Activated CD8-positive, alpha-beta memory T cell treated with anti-CD3 and anti-CD28 coated beads, Interleukin-2, amount 10 ng/mL, durations not matched to agents 7 days and 5 days (primary cell): ENCODE results near the gene YDJC. TPM values are rescaled to one million over a fixed set of nuclear protein-coding genes. Genes with fewer than 3 reads are reported as not detected.
"Not testable (repeated sequence)": the region's sequence is repeated elsewhere in the genome, so short reads cannot be mapped to it uniquely, and the experiment has no call there.

Experiments used
- ATAC-seq: fragments of 150-1000 bp; cut with Tn5 transposase; one replicate; pipeline ENCODE4 v1.10.0; 2021; ENCODE audit warnings: moderate library complexity
- CTCF ChIA-PET: fragments of 350-600 bp; sonication (Branson Sonifier 250); formaldehyde crosslinking; loops from one replicate; lab custom pipeline; 2021; ENCODE audit warnings: antibody characterized with exemption; lab: Charles Lee
- DNase-seq: peaks from one replicate; pipeline ENCODE4 v3.0.0-alpha.2; 2020
- H3K27ac Mint-ChIP-seq: one replicate; pipeline ENCODE4 v1.8.0; 2021; ENCODE audit warnings: mild to moderate bottlenecking, mixed read lengths
- H3K27me3 Mint-ChIP-seq: one replicate; pipeline ENCODE4 v1.8.0; 2021; ENCODE audit warnings: mixed read lengths
- H3K36me3 Mint-ChIP-seq: one replicate; pipeline ENCODE4 v1.8.0; 2021; ENCODE audit warnings: mild to moderate bottlenecking, mixed read lengths
- H3K4me1 Mint-ChIP-seq: one replicate; pipeline ENCODE4 v1.8.0; 2021; ENCODE audit warnings: mixed read lengths
- H3K4me3 Mint-ChIP-seq: one replicate; pipeline ENCODE4 v1.8.0; 2021; ENCODE audit warnings: mild to moderate bottlenecking, moderate library complexity, mixed read lengths
- H3K9me3 Mint-ChIP-seq: one replicate; pipeline ENCODE4 v1.8.0; 2022; ENCODE audit warnings: low read depth, mixed read lengths
- total RNA-seq, 2 experiments: library from RNA; stranded (reverse); gene quantifications; one replicate each; pipeline ENCODE4 v1.2.3, GENCODE V29; 2021

Gene YDJC
- total RNA-seq, 2 experiments from 2014 or later: 43.7 to 44.3 TPM

GRCh38 chr22:21603973-21604372, 25.8 kb downstream of the YDJC start:
- DNase-seq: no peak
- H3K36me3 Mint-ChIP-seq: peaks cover 7% of the 10 kb centered on the region

GRCh38 chr22:21602579-21602978, 27.2 kb downstream of the YDJC start:
- Mint-ChIP-seq H3K4me1 (peaks cover 34% of the 10 kb centered on the region), H3K4me3 (no peak overlapping the region), H3K36me3 (peaks cover 11% of the 10 kb centered on the region), H3K27me3 (no peaks in the 10 kb centered on the region), H3K27ac (no peak overlapping the region), H3K9me3 (no peaks in the 10 kb centered on the region)
- CTCF ChIA-PET: interaction anchor here (1.0 to 1.4 kb wide), 2 partner anchors 8 to 11 kb away, joined by 3 read pairs; no protein-coding TSS in a partner anchor
- DNase-seq: no peak
- ATAC-seq: no peak

More at GRCh38 chr22:21603973-21604372, 25.8 kb downstream of the YDJC start:
- no peaks in the 10 kb centered on the region for H3K27me3 Mint-ChIP-seq
- peaks cover 26% of the 10 kb centered on the region for H3K4me1 Mint-ChIP-seq
- CTCF ChIA-PET: interaction anchor here (0.7 to 1.8 kb wide), 4 partner anchors 12 to 714 kb away, joined by 3 to 6 read pairs (median 4); partner anchors contain the start of gene YDJC
- no peak for ATAC-seq
- no peaks in the 10 kb centered on the region for H3K9me3 Mint-ChIP-seq
- no peak overlapping the region for H3K4me3 Mint-ChIP-seq
- H3K27ac Mint-ChIP-seq: no peak overlapping the region

GRCh38 chr22:21599053-21599893, 30.5 kb downstream of the YDJC start:
- Mint-ChIP-seq H3K9me3 (no peaks in the 10 kb centered on the region), H3K4me3 (no peak overlapping the region), H3K4me1 (peaks cover 21% of the 10 kb centered on the region), H3K36me3 (peaks cover 35% of the 10 kb centered on the region), H3K27ac (peak overlapping the region; percentile 4), H3K27me3 (no peaks in the 10 kb centered on the region)
- DNase-seq (no peak), ATAC-seq (no peak)
- CTCF ChIA-PET: interaction anchor here (1.3 kb wide), 1 partner anchor 43 kb away, joined by 3 read pairs; no protein-coding TSS in a partner anchor

- H3K27me3 Mint-ChIP-seq: no peaks in the 10 kb centered on the region
- H3K4me3 Mint-ChIP-seq: no peak overlapping the region
- H3K4me1 Mint-ChIP-seq: peaks cover 30% of the 10 kb centered on the region
- H3K27ac Mint-ChIP-seq: no peak overlapping the region
- peaks cover 45% of the 10 kb centered on the region for H3K36me3 Mint-ChIP-seq
- DNase-seq (no peak), ATAC-seq (no peak)
- no peaks in the 10 kb centered on the region for H3K9me3 Mint-ChIP-seq
- CTCF ChIA-PET: interaction anchor here (0.9 to 1.3 kb wide), 2 partner anchors 9 to 44 kb away, joined by 3 to 4 read pairs; no protein-coding TSS in a partner anchor
These were observed 31.5 kb downstream of the YDJC start for GRCh38 chr22:21598302-21598701.

GRCh38 chr22:21596356-21597135, 33.3 kb downstream of the YDJC start:
- peaks cover 50% of the 10 kb centered on the region for H3K36me3 Mint-ChIP-seq
- H3K27me3 Mint-ChIP-seq, H3K9me3 Mint-ChIP-seq, H3K27ac Mint-ChIP-seq, DNase-seq, ATAC-seq, H3K4me3 Mint-ChIP-seq: not testable (repeated sequence)
- peaks cover 30% of the 10 kb centered on the region for H3K4me1 Mint-ChIP-seq
- CTCF ChIA-PET: interaction anchor here (1.0 to 1.2 kb wide), 2 partner anchors 33 to 50 kb away, joined by 3 to 5 read pairs; partner anchors contain the start of gene YDJC

- H3K4me1 Mint-ChIP-seq: peaks cover 39% of the 10 kb centered on the region
- H3K9me3 Mint-ChIP-seq: no peaks in the 10 kb centered on the region
- CTCF ChIA-PET: interaction anchor here (1.5 kb wide), 1 partner anchor 49 kb away, joined by 3 read pairs; no protein-coding TSS in a partner anchor
- H3K36me3 Mint-ChIP-seq: peaks cover 50% of the 10 kb centered on the region
- no peak for DNase-seq
- H3K27ac Mint-ChIP-seq: no peak overlapping the region
- no peak overlapping the region for H3K4me3 Mint-ChIP-seq
- ATAC-seq: no peak
- no peaks in the 10 kb centered on the region for H3K27me3 Mint-ChIP-seq
These were observed 34.9 kb downstream of the YDJC start for GRCh38 chr22:21594865-21595452.

DNA sequence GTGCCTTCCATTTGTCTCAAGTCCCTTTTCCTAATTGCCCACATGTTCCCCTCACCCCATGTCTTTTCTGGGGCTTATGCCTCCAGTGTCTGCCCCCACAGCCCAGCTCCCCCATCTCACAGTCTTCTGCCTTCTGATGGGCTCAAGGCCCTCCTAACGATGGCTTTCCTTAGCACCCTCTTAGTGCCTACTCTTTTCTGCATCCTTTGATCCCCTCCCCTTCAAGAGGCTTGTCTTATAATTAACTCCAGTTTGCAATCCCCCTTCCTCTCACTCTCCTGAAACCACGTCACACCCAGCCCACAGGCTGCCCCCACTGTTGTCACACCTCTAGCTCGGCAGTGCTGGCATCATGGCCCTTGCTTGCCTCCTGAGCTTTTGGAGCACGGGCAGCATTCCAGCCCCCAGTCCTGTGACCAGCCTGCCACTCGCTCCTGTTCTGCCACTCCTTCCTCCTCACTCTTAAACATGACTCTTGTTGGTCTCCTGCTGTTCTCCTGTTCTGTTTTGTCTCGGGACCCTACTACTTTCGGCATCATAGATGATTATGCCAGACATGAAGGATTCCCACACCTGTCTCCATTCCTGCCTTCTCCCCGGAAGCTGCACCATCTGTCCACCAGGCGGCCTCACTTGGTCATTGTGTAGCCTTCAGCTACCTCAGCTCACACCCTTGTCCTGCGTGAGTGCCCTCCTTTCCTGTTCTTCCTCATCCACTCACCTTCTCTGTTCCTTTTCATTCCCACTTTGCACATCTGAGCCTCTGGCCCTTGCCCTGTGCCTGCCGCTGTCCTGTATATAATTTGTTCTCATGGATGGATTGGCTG, 36.2 kb downstream of the YDJC start:
- Mint-ChIP-seq H3K9me3 (no peaks in the 10 kb centered on the region), H3K4me1 (peaks cover 40% of the 10 kb centered on the region), H3K27ac (peak overlapping the region; percentile 12), H3K36me3 (peaks cover 49% of the 10 kb centered on the region), H3K27me3 (no peaks in the 10 kb centered on the region), H3K4me3 (no peak overlapping the region)
- DNase-seq (no peak), ATAC-seq (no peak)
- CTCF ChIA-PET: interaction anchor here (1.1 to 1.5 kb wide), 3 partner anchors 12 to 50 kb away, joined by 3 to 4 read pairs (median 3); no protein-coding TSS in a partner anchor

DNA sequence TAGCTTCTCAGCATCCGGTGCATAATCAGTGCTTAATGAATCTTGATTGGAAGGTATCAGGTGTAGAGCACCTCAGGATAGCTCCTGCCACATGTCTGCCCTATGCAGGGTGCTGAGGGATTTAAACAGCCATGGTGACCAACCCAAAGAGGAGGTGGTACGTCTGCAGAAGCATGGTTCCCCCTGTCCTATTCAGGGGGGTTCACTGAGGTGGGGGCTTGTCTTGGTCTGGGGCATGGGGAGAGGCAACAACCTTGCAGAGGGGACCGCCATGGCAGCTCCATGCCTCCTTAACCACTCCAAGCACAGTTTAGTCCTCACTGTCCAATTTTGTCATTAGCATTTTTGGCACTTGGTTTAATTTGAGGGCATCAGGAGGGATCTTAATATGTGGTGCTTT, 37.4 kb downstream of the YDJC start:
- H3K27me3 Mint-ChIP-seq: no peaks in the 10 kb centered on the region
- no peaks in the 10 kb centered on the region for H3K9me3 Mint-ChIP-seq
- peaks cover 44% of the 10 kb centered on the region for H3K4me1 Mint-ChIP-seq
- H3K4me3 Mint-ChIP-seq: no peak overlapping the region
- H3K27ac Mint-ChIP-seq: no peak overlapping the region
- ATAC-seq (no peak), DNase-seq (no peak)
- CTCF ChIA-PET: interaction anchor here (1.3 kb wide), 1 partner anchor 14 kb away, joined by 4 read pairs; no protein-coding TSS in a partner anchor
- H3K36me3 Mint-ChIP-seq: peaks cover 48% of the 10 kb centered on the region

- no peaks in the 10 kb centered on the region for H3K9me3 Mint-ChIP-seq
- CTCF ChIA-PET: no interaction called here
- H3K27ac Mint-ChIP-seq: no peak overlapping the region
- H3K4me1 Mint-ChIP-seq: peaks cover 49% of the 10 kb centered on the region
- H3K36me3 Mint-ChIP-seq: peaks cover 46% of the 10 kb centered on the region
- DNase-seq: no peak
- H3K27me3 Mint-ChIP-seq: no peaks in the 10 kb centered on the region
- no peak for ATAC-seq
- H3K4me3 Mint-ChIP-seq: no peak overlapping the region
These were observed 38.1 kb downstream of the YDJC start for GRCh38 chr22:21591695-21592094.

DNA sequence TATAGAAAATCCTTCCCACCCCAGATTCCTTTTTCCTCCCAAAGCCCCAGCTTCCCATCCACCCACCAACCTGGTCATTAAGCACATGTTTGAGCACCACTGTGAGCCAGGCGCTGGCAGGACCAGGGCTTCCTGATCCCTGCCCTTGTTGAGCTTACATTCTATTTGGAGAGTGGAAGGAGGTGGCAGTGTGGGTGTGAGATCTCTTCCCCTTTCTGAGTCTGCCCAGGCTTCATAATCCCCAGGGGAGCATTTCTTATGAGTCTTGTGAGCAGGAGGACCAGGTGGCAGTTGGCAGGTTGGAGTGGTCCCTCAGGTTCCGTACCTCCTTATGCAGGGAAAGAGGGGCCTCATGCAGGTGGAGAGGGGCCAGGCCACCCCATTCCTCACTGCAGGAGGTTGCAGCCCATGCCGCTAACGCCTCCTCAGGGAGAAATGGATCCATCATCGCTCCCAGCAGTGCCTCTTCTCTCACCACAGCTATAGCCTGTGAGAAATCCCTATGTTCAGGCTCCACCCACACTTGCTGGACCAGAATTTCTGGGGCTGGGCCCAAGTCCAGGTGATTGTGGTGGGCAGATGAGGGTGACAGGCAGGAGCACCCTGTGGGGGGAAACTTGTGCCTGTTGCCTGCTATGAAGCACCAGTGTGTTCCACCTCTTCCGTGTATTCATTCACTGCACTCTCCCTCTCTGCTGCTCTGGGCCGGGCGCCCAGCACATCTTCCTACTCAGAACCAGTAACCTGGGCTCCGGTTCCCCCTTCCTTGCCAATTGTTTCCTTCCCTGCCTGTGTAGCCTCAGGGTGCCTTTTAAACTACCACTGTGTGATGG, 38.8 kb downstream of the YDJC start:
- H3K4me3 Mint-ChIP-seq: no peak overlapping the region
- H3K4me1 Mint-ChIP-seq: peaks cover 51% of the 10 kb centered on the region
- H3K27ac Mint-ChIP-seq: no peak overlapping the region
- H3K9me3 Mint-ChIP-seq: no peaks in the 10 kb centered on the region
- ATAC-seq (no peak), DNase-seq (no peak)
- peaks cover 40% of the 10 kb centered on the region for H3K36me3 Mint-ChIP-seq
- CTCF ChIA-PET: no interaction called here
- no peaks in the 10 kb centered on the region for H3K27me3 Mint-ChIP-seq

GRCh38 chr22:21589396-21589795, 40.4 kb downstream of the YDJC start:
- H3K4me1 Mint-ChIP-seq: peaks cover 58% of the 10 kb centered on the region
- no peak for ATAC-seq
- no peak overlapping the region for H3K4me3 Mint-ChIP-seq
- H3K27me3 Mint-ChIP-seq: no peaks in the 10 kb centered on the region
- H3K36me3 Mint-ChIP-seq: peaks cover 31% of the 10 kb centered on the region
- H3K27ac Mint-ChIP-seq: no peak overlapping the region
- no peaks in the 10 kb centered on the region for H3K9me3 Mint-ChIP-seq
- no peak for DNase-seq
- CTCF ChIA-PET: no interaction called here
